BE2C (cell line): ENCODE measurements around the gene S100A16.
A peak's percentile ranks its signal among the peaks of the same experiment; 100 is the strongest.
"Not testable (repeated sequence)": the region's sequence is repeated elsewhere in the genome, so short reads cannot be mapped to it uniquely, and the experiment has no call there.

Experiments
- DNase-seq: peaks from one replicate; pipeline ENCODE4 v3.0.0-alpha.2; 2020
- H3K27me3 ChIP-seq: fragments of 250-450 bp; sonication (Bioruptor Pico); 2 replicates; pipeline ENCODE4 v1.5.1; 2020; ENCODE audit warnings: mild to moderate bottlenecking
- H3K36me3 ChIP-seq: fragments of 250-450 bp; sonication (Bioruptor Pico); 2 replicates; pipeline ENCODE4 v1.5.1; 2020; ENCODE audit warnings: mild to moderate bottlenecking
- H3K4me1 ChIP-seq: fragments of 250-450 bp; sonication (Bioruptor Pico); 2 replicates; pipeline ENCODE4 v1.5.1; 2020
- H3K4me3 ChIP-seq: 2 replicates; pipeline ENCODE4 v1.5.1; 2011; ENCODE audit warnings: low read depth, low read length
- H3K9me3 ChIP-seq: fragments of 250-450 bp; sonication (Bioruptor Pico); 2 replicates; pipeline ENCODE4 v1.5.1; 2020
- TF ChIP-seq, protein P1 (sequence below): IDR thresholded peaks from 2 replicates; pipeline ENCODE4 v1.5.1; 2012; ENCODE audit warnings: mild to moderate bottlenecking, low read depth, low read length

S100A16 gene

DNA sequence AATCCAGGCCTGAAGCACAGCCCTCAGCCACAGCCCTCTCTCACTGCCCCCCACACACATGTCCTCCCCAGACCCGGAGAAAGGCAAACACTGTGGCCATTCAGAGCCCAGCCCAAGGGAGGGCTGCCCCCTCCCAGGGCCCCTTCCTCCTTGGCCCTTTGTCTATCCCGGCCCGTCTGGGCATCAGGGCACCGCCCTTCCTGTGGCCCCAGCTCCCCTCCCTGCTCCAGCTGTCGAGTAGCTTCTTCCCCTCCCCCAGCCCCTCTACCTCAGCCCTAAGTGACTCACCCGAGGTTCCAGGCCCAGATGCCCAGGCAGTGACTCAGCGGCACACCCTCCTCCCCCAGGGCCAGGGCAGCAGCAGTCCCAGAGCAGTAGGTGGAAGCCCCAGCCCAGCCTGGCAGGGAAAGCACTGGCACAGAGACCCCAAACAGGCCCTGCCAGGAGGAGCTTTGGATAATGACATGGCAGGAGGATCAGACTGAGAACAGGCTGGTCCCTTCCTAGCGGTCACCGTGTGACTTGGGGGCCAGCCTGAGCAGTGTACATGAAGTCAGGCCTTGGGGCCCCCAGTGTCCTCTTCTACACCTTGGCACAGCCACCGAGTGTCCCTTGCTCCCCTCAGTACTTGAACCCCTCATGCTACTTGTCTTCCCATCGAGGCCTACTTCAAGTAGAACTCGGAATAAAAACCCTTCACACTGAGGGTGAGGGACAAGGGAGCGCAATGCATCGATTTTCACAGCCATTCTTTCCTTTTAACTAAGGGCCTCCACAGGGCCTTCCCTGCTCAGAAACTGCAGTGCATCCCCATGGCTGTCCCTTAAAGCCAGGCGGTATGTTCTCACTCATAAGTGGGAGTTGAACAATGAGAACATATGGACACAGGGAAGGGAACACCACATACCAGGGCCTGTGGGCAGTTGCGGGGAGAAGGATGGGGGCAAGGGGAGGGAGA, 46.2 kb downstream of the S100A16 start:
- Histone ChIP-seq H3K27me3 (no peaks in the 10 kb centered on the region), H3K4me3 (no peak overlapping the region), H3K36me3 (no peaks in the 10 kb centered on the region), H3K4me1 (peaks cover 34% of the 10 kb centered on the region), H3K9me3 (no peaks in the 10 kb centered on the region)
- TF ChIP-seq, protein P1, sequence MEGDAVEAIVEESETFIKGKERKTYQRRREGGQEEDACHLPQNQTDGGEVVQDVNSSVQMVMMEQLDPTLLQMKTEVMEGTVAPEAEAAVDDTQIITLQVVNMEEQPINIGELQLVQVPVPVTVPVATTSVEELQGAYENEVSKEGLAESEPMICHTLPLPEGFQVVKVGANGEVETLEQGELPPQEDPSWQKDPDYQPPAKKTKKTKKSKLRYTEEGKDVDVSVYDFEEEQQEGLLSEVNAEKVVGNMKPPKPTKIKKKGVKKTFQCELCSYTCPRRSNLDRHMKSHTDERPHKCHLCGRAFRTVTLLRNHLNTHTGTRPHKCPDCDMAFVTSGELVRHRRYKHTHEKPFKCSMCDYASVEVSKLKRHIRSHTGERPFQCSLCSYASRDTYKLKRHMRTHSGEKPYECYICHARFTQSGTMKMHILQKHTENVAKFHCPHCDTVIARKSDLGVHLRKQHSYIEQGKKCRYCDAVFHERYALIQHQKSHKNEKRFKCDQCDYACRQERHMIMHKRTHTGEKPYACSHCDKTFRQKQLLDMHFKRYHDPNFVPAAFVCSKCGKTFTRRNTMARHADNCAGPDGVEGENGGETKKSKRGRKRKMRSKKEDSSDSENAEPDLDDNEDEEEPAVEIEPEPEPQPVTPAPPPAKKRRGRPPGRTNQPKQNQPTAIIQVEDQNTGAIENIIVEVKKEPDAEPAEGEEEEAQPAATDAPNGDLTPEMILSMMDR, result no peak
- peak; percentile 98 for DNase-seq

GRCh38 chr1:153565529-153566374, 47.2 kb downstream of the S100A16 start, which contains the start of gene S100A2:
Gene S100A2, minus strand, starts transcription at chr1:153565844. Its CDS starts 1,967 bp downstream, at chr1:153563877.
- H3K9me3 ChIP-seq, result no peaks in the 10 kb centered on the region
- peaks cover 34% of the 10 kb centered on the region for H3K4me1 ChIP-seq
- no peaks in the 10 kb centered on the region for H3K36me3 ChIP-seq
- no peaks in the 10 kb centered on the region for H3K27me3 ChIP-seq
- peak; percentile 79 for DNase-seq
- TF ChIP-seq, protein P1, result no peak
- no peak within 1 kb of the TSS for H3K4me3 ChIP-seq

GRCh38 chr1:153563991-153564390, 48.9 kb downstream of the S100A16 start:
- Histone ChIP-seq H3K4me1 (peaks cover 31% of the 10 kb centered on the region), H3K36me3 (no peaks in the 10 kb centered on the region), H3K27me3 (no peaks in the 10 kb centered on the region), H3K4me3 (no peak overlapping the region), H3K9me3 (no peaks in the 10 kb centered on the region)
- TF ChIP-seq, protein P1, result no peak
- DNase-seq, result no peak

DNA sequence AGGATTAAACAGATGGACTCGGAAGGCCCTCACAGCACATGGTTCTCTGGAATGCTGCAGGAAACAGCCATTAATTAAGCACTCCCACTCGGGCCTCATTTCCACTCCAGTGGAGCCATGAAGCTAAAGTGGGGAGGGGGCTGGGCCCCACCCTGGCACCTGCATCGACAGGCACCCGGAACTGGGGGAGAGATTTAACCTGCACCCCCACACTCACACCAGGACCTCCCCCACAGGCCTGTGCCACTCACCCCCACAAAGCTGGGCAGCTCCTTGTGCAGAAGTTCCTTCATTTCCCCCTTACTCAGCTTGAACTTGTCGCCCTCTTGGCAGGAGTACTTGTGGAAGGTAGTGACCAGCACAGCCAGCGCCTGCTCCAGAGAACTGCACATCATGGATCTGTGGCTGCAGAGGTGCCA, 49.4 kb downstream of the S100A16 start:
- Histone ChIP-seq H3K36me3 (no peaks in the 10 kb centered on the region), H3K27me3 (no peaks in the 10 kb centered on the region), H3K9me3 (no peaks in the 10 kb centered on the region), H3K4me3 (no peak overlapping the region), H3K4me1 (peaks cover 27% of the 10 kb centered on the region)
- no peak for DNase-seq
- TF ChIP-seq, protein P1, result no peak

- peaks cover 13% of the 10 kb centered on the region for H3K4me1 ChIP-seq
- H3K4me3 ChIP-seq, H3K36me3 ChIP-seq, H3K27me3 ChIP-seq, H3K9me3 ChIP-seq, DNase-seq: not testable (repeated sequence)
Measured at GRCh38 chr1:153562021-153562420, 50.9 kb downstream of the S100A16 start.

DNA sequence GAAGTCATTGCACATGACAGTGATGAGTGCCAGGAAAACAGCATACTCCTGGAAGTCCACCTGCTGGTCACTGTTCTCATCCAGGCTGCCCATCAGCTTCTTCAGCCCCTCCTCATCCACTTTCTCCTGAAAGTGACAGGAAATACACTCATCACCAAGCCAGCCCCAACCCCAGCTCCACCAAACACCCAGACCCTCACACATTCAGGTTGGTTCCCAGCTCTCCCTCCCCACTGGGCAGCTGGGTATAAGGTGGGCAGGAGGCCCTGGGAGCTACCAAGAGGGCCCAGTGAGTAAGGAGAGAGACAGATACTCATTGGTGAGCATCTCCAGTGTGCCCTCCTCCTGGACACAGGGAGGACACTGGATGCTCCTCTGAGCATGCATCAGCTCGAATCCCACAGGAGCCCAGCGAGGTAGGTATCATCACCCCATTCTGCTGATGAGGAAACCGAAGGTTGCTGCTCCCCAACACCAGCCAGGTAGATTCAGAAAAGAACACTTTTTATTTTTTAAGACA, 51.4 kb downstream of the S100A16 start:
- DNase-seq, result no peak
- Histone ChIP-seq H3K36me3 (no peaks in the 10 kb centered on the region), H3K9me3 (no peaks in the 10 kb centered on the region), H3K4me3 (no peak overlapping the region), H3K27me3 (no peaks in the 10 kb centered on the region), H3K4me1 (peaks cover 9% of the 10 kb centered on the region)
- TF ChIP-seq, protein P1, result no peak
